Cerebellar nuclear complex (tissue), 1 donor: ENCODE data around the gene LRRK1.

ENCODE experiments used
- DNase-seq, 2 experiments: peaks; one replicate each; lab custom pipeline; 2025; lab: John Stamatoyannopoulos, UW

Gene LRRK1

DNA sequence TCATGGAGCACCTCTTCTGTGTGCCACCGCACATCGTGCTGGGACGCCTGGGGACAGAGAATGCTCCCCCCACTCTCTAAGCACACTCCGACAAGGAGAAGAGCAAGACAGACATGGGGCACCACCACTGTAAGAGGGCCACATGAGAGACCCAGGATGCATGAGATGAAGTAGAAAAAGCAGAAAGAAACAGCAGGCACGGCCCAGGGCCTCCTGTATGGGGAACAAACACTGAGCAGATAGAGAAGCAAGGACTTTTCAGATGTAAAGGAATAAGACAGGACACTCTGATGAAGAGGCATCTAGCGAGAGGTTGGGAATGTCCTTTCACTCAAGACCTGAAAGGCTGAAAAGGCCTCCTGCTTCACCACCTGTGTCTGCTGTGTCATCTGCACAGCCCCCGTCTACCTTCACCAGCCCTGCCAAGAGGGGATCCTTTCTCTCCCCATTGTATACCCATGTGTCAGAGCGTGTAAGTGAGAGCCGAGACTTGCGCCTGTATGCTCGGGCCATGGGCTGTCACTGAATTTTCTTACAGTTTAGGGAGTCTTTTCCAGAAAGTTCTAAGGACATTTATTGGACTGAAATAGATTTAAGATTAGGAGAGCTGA, 125.6 kb downstream of the LRRK1 start:
- no peak for DNase-seq

DNA sequence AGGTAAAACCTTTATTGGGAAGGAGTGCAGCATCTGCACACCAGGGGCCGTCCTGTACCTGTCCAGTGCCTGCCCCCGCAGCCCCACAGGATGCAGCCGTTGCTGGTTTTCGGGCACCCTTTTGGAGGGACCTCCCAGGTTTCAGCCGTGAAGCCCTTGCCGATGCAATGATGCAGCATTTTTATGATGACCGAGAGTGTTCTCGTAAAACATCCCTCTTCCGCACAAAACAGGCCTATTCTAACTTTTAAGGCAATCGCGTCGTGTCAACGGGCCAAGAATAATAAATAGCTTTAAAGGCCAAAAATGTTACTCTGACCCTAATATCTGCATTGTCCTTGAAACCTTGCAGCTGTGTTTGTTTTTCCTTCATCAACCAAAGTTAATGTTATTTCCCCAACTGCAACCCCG, 126.1 kb downstream of the LRRK1 start:
- no peak for DNase-seq

DNA sequence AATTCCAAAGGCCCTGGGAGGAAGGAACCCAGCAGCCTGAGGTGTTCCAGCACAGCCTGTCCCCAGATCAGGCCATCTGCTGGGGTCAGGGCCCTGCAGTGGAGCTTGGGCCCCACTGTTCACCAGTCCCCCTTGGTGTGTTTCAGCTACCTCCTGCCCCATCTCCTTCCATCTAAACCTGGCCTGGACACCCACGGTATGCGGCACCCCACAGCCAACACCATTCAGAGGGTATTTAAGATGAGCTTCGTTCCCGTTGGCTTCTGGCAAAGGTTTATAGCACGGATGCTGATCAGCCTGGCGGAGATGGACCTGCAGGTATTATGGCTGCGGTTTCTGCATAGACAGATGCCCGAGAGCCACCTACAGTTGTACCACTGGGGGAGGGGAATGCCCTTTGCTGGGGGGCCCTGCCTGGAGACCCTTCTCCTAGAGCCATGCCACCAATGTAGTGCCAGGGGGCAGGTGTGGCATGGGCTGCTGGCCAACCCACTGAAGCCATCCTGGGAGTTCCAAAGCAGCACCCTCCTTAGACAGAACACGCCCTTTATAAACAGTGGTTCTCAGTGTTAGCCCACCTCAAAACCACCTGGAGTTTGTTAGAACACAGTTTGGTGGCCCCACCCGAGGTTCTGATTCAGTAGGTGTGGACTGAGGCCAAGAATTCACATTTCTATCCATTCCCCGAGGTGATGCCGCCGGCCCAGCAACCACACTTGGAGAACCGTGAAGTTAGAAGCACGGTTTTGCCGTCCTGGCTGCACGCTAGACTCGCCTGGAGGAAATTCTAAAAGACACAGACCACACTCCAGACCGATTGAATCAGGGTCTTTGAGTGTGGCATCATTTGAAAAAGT, 126.9 kb downstream of the LRRK1 start:
- no peak for DNase-seq

DNA sequence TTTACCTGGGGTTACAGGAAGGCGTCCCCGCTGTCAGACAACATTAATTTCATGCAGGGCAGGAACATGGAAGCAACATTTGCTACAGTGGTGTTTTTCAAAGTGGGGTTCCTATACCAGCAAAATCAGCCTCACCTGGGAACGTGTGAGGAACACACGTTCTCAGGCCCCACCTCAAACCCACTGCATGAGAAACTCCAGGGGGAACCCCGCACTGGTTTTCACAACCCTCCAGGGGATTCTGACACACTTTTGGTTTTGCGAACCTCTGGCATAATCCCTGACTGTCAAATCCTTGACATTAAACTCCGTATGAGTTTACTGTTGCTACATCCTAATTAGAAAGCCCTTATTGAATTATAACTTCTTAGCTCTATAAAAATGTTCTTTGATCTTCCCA, 127.7 kb downstream of the LRRK1 start:
- DNase-seq: no peak

DNA sequence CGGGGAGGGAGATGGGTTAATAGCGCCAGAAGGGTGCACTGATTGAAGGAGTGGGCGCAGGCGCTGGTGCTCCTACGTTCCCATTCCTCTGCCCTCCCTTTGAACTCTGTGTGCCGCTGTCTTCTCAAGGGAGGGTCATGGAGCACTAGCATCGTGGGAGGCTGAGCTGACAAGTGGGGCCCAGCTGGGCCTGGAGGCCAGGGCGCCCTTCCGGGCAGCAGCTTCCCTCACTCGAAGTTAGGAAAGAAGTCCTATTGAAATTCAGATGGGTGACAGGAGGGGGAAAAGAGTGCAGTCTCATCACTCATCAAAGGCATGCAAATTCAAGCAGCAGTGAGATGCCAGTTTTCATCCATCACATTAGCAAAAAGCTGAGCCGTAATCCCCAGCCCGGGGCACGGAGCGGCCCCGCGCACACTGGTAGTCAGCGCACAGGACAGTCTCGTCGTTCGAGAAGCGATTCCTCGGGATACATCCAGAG, 128.2 kb downstream of the LRRK1 start:
- no peak for DNase-seq

DNA sequence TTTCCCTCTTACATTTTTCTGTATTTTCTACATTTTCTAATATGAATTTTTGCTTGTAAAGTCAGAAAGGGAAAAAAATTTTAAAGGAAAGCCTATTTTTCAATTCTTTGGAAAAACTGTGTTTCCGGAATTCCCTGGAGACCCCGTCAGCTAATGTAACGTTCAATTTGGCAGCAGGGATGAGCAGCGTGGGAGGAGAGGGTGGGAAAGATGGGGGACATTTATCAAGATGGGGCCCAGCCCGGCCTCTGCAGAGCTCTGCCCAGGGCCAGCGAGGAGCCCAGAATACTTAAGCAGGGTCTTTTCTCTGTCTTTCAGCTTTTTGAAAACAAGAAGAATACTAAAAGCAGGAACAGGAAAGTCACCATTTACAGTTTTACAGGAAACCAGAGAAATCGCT, 129.0 kb downstream of the LRRK1 start:
- DNase-seq: no peak

DNA sequence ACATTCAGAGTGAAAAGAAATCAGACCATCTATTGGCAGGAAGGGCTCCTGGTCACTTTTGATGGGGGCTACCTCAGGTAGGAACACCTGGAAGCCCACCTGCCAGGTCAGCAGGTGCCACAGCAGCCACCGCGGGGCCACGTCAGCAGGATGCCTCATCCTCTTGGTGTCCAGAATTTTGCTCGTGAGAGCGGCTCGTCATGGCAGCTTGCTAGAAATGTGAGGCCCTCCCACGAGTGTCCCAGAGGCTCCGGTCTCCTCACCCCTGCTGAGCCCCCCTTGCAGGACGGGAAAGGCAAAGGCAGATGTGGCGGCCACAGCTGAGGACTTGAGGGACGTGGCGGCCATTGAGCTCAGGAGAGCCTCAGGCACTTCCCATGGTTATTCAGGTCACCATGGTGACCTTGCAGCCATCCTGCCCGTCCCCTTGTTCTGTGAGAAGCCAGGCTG, 129.4 kb downstream of the LRRK1 start:
- DNase-seq: no peak

DNA sequence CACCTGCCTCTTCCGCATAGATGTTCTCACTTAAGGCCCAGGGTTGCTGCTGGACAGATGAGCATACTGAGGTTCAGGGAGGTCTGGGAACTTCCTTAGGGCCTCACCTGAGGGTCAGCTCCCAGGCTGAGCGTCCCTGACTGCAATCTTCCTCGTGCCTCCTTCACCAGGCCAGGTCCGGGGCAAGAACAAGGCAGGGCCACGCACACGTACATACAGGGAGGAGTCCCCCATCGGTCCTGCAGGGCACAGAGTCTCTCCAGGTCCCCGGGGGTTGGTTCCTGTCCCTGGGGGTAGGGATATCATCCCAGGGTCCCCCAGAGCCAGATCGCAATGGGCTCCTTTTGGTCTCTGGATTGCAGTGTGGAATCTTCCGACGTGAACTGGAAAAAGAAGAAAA, 130.1 kb downstream of the LRRK1 start:
- no peak for DNase-seq

DNA sequence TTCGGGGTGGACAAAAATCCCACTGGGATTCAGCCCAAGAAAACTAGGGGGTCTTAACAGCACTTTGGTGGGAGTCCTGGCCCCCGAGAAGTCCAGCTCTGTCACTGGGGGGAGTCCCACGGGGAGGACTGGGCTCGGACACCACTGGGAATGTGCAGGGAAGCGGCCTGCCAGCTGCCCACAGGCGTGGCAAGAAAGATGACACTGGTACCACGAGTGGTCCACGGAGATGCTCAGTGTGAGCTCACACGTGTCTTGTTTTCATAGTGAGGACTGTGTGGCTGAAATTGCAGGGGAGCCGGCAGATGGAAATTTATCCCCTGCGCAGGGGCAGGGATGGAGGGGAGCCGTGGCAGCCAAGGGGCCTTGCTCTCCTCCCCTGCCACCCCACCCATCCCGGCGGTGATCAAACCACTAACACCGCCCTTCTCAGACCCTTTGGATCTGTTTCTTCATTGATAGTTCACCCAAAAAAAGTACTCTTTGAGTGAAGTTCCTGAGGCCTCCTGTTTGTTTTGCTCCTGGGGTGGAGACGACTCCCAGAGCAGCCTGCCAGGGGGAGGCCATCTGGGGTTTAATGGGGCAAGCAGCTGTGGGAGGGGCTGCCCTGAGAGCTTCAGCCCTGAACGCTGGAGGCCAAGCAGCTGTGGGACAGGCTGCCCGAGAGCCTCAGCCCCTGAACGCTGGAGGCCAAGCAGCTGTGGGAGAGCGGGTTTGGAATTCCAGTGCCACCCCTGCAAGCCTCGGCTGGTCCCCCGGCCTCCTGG, 130.9 kb downstream of the LRRK1 start:
- no peak for DNase-seq

DNA sequence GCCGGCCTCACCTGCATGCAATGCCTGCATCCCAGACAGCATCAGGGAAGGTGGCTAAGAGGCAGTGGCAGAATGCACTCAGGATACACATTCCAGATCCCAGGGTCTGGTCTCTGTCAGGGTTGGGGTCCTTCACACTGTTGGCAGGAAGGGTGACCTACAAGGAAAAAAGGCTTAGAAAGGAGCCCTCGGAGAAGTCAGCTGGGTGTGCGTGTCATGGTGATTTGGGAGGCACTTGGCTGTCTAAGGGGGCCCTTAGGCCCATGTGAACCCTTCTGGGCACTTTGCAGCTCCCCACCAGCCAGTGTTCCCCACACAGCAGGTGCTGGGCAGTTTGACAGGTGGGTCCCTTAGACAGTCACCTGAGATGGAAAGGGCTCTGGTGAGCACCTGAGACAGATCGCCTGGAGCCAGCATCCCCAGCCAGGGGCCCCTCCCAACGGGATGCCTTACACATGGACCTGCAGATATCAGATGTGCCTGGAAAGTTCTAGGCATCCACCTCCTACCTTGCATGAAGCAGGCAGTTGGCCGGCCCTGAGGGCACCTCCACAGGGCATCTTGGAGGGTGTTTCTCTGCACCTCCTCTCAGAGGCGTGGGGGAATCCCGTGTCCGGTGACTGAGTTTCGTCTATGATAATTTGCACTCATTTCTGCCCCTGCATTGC, 131.6 kb downstream of the LRRK1 start:
- DNase-seq: no peak

DNA sequence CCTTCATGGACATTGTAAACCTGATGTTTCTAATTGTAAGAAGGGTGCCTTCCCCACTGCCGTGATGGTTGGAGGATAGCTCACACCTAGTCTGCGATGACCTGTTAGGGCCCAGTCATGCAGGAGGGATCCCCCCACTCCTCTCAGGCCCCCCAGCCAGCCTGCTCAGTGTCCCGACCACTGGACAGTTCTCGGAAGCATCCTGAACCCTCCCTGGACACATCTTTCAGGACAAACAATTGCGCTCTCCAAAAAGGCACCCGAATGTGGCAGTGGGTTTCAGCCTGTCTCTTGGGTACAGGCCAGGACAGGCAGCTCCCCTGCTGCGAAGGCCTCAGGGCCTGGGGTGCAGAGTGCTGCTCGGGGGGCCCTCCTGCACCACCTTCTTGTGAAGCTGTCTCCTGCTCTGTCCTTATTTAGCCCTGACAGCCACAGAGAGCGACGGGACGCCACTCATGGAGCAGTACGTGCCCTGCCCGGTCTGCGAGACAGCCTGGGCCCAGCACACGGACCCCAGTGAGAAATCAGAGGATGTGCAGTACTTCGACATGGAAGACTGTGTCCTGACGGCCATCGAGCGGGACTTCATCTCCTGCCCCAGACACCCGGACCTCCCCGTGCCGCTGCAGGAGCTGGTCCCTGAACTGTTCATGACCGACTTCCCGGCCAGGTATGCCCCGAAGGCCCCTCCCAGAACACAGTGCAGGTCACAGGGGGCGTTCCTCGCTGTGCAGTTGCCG, 132.3 kb downstream of the LRRK1 start:
- no peak for DNase-seq

DNA sequence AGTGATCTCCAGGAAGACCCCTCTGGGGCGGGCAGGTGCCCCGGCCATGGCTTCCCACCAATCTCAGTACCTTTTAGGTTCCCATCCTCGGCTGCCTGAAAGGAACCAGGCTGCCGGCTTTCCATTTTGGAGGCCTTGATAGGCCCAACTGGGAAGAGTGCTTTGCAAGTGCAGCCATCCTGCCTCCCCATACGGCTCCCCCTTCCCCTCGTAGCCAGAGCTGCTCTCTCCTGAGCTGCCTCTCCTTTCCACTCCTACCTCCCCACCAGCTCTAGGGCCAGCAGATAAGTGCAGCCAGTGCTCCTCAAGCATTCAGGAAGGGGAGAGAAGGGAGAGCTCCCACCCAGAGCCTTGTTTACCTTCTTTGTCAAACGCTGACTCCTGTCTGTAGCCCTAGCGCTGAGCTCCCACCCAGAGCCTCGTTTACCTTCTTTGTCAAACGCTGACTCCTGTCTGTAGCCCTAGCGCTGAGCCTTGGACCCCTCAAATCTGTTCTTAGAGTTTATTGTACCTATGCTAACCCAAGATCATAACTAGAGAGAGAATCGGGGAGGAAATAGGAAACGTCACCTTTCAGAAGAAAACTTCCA, 133.0 kb downstream of the LRRK1 start:
- DNase-seq: no peak

DNA sequence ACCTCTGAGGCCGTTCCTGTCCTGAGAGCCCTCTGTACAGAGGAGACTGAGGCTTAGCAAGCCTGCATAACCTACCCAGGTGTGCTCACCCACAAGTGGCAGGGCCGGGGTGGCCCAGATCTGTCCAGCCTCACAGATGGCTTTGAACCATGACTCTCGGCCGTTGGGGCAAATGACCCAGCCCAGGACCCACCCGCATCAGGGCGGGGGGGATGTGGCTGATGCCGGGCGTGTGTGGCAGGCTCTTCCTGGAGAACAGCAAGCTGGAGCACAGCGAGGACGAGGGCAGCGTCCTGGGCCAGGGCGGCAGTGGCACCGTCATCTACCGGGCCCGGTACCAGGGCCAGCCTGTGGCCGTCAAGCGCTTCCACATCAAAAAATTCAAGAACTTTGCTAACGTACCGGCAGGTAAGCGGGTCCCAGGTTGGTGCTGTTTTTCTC, 133.5 kb downstream of the LRRK1 start:
- no peak for DNase-seq

DNA sequence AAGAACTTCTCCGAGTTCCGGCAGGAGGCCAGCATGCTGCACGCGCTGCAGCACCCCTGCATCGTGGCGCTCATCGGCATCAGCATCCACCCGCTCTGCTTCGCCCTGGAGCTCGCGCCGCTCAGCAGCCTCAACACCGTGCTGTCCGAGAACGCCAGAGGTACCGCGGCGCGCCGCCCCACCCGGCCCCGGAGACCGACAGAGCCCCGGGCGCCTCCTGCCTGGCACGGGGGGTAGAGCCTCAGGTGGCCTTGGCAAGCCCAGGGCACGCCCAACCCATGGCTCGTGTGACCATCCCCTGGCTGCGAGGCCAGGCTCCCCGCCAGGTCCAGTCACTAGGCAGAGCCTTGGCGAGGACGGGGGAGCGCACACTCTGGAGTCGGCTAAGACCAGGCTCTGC, 134.1 kb downstream of the LRRK1 start:
- DNase-seq: no peak

DNA sequence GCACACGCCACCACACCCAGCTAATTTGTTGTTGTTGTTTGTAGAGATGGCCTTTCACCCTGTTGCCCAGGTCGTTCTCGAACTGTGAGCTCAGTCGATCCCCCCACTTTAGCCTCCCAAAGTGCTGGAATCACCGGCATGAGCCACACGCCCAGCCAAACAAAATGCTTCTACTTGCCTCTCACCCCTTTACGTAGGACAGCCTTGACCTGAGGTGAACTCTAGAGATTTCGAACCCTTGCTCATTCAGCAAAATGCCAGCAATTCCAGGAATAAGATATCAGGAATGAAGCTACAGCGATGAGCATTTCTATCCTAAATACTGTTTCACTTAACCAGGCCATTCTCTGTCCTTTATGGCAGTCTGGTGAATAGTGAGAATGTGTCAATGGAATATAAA, 135.0 kb downstream of the LRRK1 start:
- DNase-seq: no peak

DNA sequence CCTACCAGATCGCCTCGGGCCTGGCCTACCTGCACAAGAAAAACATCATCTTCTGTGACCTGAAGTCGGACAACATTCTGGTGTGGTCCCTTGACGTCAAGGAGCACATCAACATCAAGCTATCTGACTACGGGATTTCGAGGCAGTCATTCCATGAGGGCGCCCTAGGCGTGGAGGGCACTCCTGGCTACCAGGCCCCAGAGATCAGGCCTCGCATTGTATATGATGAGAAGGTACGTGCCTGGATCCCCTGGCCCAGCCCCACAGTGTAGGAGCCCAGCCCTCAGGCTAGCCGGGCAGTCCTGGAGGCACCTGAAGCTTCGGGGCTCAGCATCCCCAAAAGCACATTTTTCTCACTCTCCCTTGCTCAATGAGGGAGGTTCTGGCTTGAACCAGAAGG, 135.8 kb downstream of the LRRK1 start:
- no peak for DNase-seq

DNA sequence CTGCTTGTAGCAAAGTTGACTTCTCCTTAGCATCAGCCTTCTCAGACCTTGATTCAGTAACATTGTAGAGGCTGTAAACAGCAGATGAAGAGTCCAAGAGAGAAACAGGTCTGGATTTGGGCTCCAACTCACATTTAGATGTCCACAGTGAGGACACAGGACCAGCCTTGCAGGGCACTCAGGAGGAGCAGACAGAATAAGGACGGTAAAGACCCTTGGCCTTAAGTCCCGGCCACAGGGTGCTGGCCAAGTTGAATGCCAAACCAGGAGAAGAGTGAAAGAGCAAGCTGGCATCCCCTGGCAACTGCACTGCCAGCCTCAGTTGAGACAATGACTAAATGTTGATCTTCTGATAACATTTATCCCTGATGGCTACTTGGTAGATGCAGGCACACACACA, 136.3 kb downstream of the LRRK1 start:
- no peak for DNase-seq

DNA sequence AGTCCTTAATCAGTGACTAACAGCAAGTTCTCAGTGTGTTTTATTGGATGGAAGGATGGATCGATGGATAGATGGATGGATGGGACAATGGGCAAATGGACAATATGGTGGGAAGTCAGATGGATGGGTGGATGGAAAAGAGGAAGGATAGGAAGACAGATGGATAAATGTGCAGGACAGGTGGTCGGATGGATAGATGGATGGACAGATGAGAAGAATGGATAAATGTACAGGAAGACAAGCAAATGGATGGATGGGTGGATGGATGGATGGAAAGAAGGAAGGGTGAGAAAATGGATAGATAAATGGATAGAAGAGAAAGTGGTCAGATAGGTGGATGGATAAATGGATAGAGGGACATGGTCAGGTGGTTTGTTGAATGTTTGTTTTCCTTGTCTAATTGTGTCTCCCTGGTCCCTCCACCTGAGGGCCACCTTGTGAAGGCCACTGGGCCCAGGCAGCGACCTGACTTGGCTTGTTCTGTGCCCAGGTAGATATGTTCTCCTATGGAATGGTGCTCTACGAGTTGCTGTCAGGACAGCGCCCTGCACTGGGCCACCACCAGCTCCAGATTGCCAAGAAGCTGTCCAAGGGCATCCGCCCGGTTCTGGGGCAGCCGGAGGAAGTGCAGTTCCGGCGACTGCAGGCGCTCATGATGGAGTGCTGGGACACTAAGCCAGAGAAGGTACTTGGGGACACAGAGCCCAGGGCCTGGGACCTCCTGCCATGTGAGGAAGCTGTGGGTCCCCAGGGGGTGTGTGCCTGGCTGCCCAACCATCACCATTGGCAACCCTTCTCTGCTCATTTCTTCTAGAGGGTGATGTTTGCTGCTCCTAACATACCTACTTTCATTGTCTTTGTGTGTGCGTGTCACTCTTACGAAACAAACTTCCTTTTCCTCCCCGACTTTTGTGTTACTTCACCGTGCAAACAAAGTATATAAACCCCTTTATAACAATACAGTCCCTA, 137.5 kb downstream of the LRRK1 start:
- no peak for DNase-seq

DNA sequence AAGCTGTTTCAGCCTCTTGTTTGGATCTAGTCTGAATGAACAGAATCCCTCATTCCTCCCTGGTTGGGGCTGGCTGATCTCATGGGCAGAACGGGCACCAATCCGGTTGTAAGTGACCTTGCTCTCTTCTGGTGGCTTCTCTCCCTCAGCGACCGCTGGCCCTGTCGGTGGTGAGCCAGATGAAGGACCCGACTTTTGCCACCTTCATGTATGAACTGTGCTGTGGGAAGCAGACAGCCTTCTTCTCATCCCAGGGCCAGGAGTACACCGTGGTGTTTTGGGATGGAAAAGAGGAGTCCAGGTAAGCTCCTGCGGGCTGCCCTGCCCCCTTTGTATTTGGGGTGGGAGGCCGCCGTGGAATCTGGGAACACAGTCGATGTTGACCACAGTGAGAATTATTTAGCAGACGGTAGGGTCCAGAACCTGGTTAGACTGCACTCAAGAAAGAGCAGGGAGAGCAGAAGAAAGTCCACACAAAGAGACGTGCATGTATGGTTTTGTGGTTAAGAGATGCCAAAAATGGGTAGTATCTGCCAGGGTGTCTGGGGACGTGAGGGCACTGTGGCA, 138.8 kb downstream of the LRRK1 start:
- DNase-seq: no peak
